ENCODE data around the gene EYS.

The EYS gene

DNA sequence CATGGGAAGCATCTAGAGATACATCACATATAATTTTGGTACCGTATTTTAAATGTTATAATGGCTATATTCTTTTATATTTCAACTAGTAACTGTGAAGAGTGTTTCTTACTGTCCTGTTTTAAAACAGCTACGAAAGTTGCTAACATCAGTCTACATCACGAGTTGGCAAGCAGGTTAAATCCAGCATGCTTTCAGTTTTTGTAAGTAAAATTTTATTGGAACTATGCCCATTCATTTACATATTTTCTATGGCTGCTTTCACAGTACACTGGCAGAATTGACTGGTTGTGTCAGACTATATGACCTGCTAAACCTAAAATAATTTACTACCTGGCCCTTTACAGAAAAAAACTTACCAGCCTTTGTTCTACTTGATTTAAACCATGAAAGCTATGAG lies 1593.3 kb downstream of the EYS start:
- Histone ChIP-seq H3K4me1 (no peaks in the 10 kb centered on the region), H3K36me3 (ENCODE audit: control insufficient read depth, insufficient read depth, low read length) (no peaks in the 10 kb centered on the region), H2AFZ (no peak overlapping the region), H3K79me2 (no peaks in the 10 kb centered on the region), H3K9ac (no peak overlapping the region), H3K9me3 (ENCODE audit: control insufficient read depth, low read length) (no peaks in the 10 kb centered on the region), H3K4me2 (ENCODE audit: low read length) (no peak overlapping the region), H3K4me3 (ENCODE audit: low read depth, low read length) (no peak overlapping the region), H3K27me3 (ENCODE audit: control insufficient read depth, insufficient read depth, low read length) (no peaks in the 10 kb centered on the region), H3K27ac (no peak overlapping the region)
- TF ChIP-seq, protein P1, sequence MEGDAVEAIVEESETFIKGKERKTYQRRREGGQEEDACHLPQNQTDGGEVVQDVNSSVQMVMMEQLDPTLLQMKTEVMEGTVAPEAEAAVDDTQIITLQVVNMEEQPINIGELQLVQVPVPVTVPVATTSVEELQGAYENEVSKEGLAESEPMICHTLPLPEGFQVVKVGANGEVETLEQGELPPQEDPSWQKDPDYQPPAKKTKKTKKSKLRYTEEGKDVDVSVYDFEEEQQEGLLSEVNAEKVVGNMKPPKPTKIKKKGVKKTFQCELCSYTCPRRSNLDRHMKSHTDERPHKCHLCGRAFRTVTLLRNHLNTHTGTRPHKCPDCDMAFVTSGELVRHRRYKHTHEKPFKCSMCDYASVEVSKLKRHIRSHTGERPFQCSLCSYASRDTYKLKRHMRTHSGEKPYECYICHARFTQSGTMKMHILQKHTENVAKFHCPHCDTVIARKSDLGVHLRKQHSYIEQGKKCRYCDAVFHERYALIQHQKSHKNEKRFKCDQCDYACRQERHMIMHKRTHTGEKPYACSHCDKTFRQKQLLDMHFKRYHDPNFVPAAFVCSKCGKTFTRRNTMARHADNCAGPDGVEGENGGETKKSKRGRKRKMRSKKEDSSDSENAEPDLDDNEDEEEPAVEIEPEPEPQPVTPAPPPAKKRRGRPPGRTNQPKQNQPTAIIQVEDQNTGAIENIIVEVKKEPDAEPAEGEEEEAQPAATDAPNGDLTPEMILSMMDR (IDR thresholded peaks at IDR 0.05): no peak

- no peak overlapping the region for H3K4me3 ChIP-seq (ENCODE audit: low read depth, low read length)
- TF ChIP-seq, protein P1 (IDR thresholded peaks at IDR 0.05): no peak
- no peak overlapping the region for H3K9ac ChIP-seq
- no peaks in the 10 kb centered on the region for H3K9me3 ChIP-seq (ENCODE audit: control insufficient read depth, low read length)
- H3K79me2 ChIP-seq: no peaks in the 10 kb centered on the region
- no peaks in the 10 kb centered on the region for H3K27me3 ChIP-seq (ENCODE audit: control insufficient read depth, insufficient read depth, low read length)
- H3K4me1 ChIP-seq: no peaks in the 10 kb centered on the region
- no peaks in the 10 kb centered on the region for H3K36me3 ChIP-seq (ENCODE audit: control insufficient read depth, insufficient read depth, low read length)
- H3K27ac ChIP-seq: no peak overlapping the region
- H2AFZ ChIP-seq: no peak overlapping the region
- no peak overlapping the region for H3K4me2 ChIP-seq (ENCODE audit: low read length)
Observed at GRCh38 chr6:64104051-64104450, 1603.0 kb downstream of the EYS start.

DNA sequence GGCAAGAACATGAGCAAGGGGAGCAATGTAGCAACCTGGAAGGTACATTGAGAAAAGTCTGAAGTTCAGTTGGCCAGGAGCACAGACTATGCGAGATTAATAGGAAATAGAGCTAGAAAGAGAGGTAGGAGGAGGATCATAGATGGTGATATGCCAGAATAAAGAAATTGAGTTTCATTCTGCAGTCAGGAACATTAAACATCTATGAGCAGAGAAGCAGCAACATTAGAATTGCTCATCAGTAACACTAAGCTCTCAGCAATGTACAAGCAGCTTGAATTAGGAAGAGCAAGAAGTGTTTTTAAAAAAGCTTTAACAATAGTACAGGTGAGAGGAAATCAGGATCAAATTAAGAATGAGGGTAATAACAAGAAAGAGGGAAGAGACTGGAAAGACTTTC lies 1603.5 kb downstream of the EYS start:
- H3K36me3 ChIP-seq (ENCODE audit: control insufficient read depth, insufficient read depth, low read length): no peaks in the 10 kb centered on the region
- H3K27ac ChIP-seq: no peak overlapping the region
- no peaks in the 10 kb centered on the region for H3K27me3 ChIP-seq (ENCODE audit: control insufficient read depth, insufficient read depth, low read length)
- H3K9me3 ChIP-seq (ENCODE audit: control insufficient read depth, low read length): no peaks in the 10 kb centered on the region
- no peak overlapping the region for H3K4me3 ChIP-seq (ENCODE audit: low read depth, low read length)
- no peaks in the 10 kb centered on the region for H3K79me2 ChIP-seq
- H3K4me1 ChIP-seq: no peaks in the 10 kb centered on the region
- no peak overlapping the region for H2AFZ ChIP-seq
- no peak overlapping the region for H3K4me2 ChIP-seq (ENCODE audit: low read length)
- no peak overlapping the region for H3K9ac ChIP-seq
- TF ChIP-seq, protein P1 (IDR thresholded peaks at IDR 0.05): no peak

GRCh38 chr6:64100702-64101303 lies 1606.2 kb downstream of the EYS start:
- Histone ChIP-seq H3K27me3 (ENCODE audit: control insufficient read depth, insufficient read depth, low read length) (no peaks in the 10 kb centered on the region), H3K79me2 (no peaks in the 10 kb centered on the region), H3K4me2 (ENCODE audit: low read length) (no peak overlapping the region), H3K27ac (no peak overlapping the region), H3K4me1 (no peaks in the 10 kb centered on the region), H2AFZ (no peak overlapping the region), H3K36me3 (ENCODE audit: control insufficient read depth, insufficient read depth, low read length) (no peaks in the 10 kb centered on the region), H3K9me3 (ENCODE audit: control insufficient read depth, low read length) (no peaks in the 10 kb centered on the region), H3K9ac (no peak overlapping the region), H3K4me3 (ENCODE audit: low read depth, low read length) (no peak overlapping the region)
- TF ChIP-seq, protein P1 (IDR thresholded peaks at IDR 0.05): no peak

DNA sequence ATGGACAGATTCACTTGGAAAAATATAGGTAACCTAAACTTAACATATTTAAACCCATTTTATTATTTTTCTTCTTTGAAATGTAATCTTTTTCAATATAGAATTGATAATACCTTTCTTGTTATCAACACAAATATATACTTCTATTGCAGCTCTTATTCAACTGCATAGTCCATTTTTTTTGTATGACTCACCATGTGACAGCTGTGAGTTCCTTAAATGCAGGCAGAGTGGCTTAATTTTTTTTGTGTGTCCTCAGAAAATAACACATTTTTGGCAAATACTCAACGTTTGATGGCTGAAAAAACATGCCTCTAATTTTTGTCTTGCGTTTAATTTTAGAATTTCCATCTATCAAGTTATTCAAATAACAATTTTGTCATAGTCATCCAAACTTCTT lies 1616.7 kb downstream of the EYS start:
- H3K27me3 ChIP-seq (ENCODE audit: control insufficient read depth, insufficient read depth, low read length): no peaks in the 10 kb centered on the region

More for the DNA sequence above, 1616.7 kb downstream of the EYS start:
- Histone ChIP-seq H3K79me2 (no peaks in the 10 kb centered on the region), H3K4me2 (ENCODE audit: low read length) (no peak overlapping the region), H3K27ac (no peak overlapping the region), H3K4me3 (ENCODE audit: low read depth, low read length) (no peak overlapping the region), H2AFZ (no peak overlapping the region), H3K9ac (no peak overlapping the region), H3K9me3 (ENCODE audit: control insufficient read depth, low read length) (no peaks in the 10 kb centered on the region), H3K4me1 (no peaks in the 10 kb centered on the region), H3K36me3 (ENCODE audit: control insufficient read depth, insufficient read depth, low read length) (no peaks in the 10 kb centered on the region)
- TF ChIP-seq, protein P1 (IDR thresholded peaks at IDR 0.05): no peak

All from parathyroid adenoma (tissue), 2 donors.